Neural progenitor cell (in vitro differentiated cells): ENCODE data around the gene GRB2. TPM values are rescaled to one million over a fixed set of nuclear protein-coding genes. Genes with fewer than 3 reads are reported as not detected.

ENCODE experiments used
- DNase-seq: peaks from one replicate; pipeline ENCODE4 v3.0.0-alpha.2; 2016; ENCODE audit warnings: low spot score
- H2AFZ ChIP-seq: fragments of 200-600 bp; sonication (generic); replicated peaks from 2 replicates; pipeline ENCODE4 v1.6.1; 2016; ENCODE audit warnings: antibody characterized with exemption
- H3F3A ChIP-seq: fragments of 200-600 bp; sonication (generic); 2 replicates; pipeline ENCODE4 v1.6.1; 2016; ENCODE audit warnings: antibody characterized with exemption, low read depth
- H3K27ac ChIP-seq: fragments of 200-600 bp; sonication (generic); 2 replicates; pipeline ENCODE4 v1.5.1; 2016; ENCODE audit warnings: mild to moderate bottlenecking
- H3K27me3 ChIP-seq: fragments of 200-600 bp; sonication (generic); 2 replicates; pipeline ENCODE4 v1.6.1; 2016; ENCODE audit warnings: mild to moderate bottlenecking, moderate library complexity
- H3K36me3 ChIP-seq: fragments of 200-600 bp; sonication (generic); 2 replicates; pipeline ENCODE4 v1.5.1; 2016
- H3K4me1 ChIP-seq: fragments of 200-600 bp; sonication (generic); 2 replicates; pipeline ENCODE4 v1.6.1; 2016; ENCODE audit warnings: mixed run types
- H3K4me2 ChIP-seq: fragments of 200-600 bp; sonication (generic); 2 replicates; pipeline ENCODE4 v1.6.1; 2016
- H3K4me3 ChIP-seq: fragments of 200-600 bp; sonication (generic); 2 replicates; pipeline ENCODE4 v1.5.1; 2016
- H3K79me2 ChIP-seq: fragments of 200-600 bp; sonication (generic); 2 replicates; pipeline ENCODE4 v1.6.1; 2016; ENCODE audit warnings: low read depth
- H3K9ac ChIP-seq: fragments of 200-600 bp; sonication (generic); 2 replicates; pipeline ENCODE4 v1.6.1; 2016
- H3K9me3 ChIP-seq: fragments of 200-600 bp; sonication (generic); 2 replicates; pipeline ENCODE4 v1.5.1; 2016; ENCODE audit warnings: low read depth
- H4K20me1 ChIP-seq: fragments of 200-600 bp; sonication (generic); 2 replicates; pipeline ENCODE4 v1.6.1; 2016; ENCODE audit warnings: low read depth
- H3K27ac Mint-ChIP-seq: 3 replicates; pipeline ENCODE4 v1.8.0; 2021; ENCODE audit warnings: mixed read lengths
- H3K27me3 Mint-ChIP-seq: 2 replicates; pipeline ENCODE4 v1.8.0; 2022; ENCODE audit warnings: low read depth, mild to moderate bottlenecking, inconsistent platforms, moderate library complexity, mixed read lengths; ENCODE audit not compliant: insufficient read depth
- H3K36me3 Mint-ChIP-seq: 3 replicates; pipeline ENCODE4 v1.8.0; 2021; ENCODE audit warnings: mixed read lengths
- H3K4me1 Mint-ChIP-seq: 3 replicates; pipeline ENCODE4 v1.8.0; 2021; ENCODE audit warnings: mixed read lengths
- H3K4me3 Mint-ChIP-seq: 3 replicates; pipeline ENCODE4 v1.8.0; 2021; ENCODE audit warnings: mild to moderate bottlenecking, moderate library complexity, mixed read lengths
- H3K9me3 Mint-ChIP-seq: 3 replicates; pipeline ENCODE4 v1.8.0; 2020; ENCODE audit warnings: mixed read lengths
- EZH2 ChIP-seq: fragments of 200-600 bp; sonication (generic); IDR thresholded peaks from 2 replicates; pipeline ENCODE4 v1.6.1; 2017; ENCODE audit warnings: antibody characterized with exemption, mild to moderate bottlenecking, moderate library complexity
- EZH2phosphoT487 ChIP-seq: fragments of 200-600 bp; sonication (generic); IDR thresholded peaks from 2 replicates; pipeline ENCODE4 v1.6.1; 2017; ENCODE audit warnings: antibody characterized with exemption
- total RNA-seq: library from RNA; depleted of rRNA; stranded (reverse); fragments of >200 nt; gene quantifications from 2 replicates; pipeline ENCODE4 v1.2.3, GENCODE V29; 2015; ENCODE audit warnings: low replicate concordance
- TF ChIP-seq, protein P1 (sequence below): fragments of 200-600 bp; sonication (generic); IDR thresholded peaks from 2 replicates; pipeline ENCODE4 v1.5.1; 2017; ENCODE audit warnings: antibody characterized with exemption, mild to moderate bottlenecking

The GRB2 gene
- total RNA-seq, 1 donor from 2014 or later = 72.5 TPM

DNA sequence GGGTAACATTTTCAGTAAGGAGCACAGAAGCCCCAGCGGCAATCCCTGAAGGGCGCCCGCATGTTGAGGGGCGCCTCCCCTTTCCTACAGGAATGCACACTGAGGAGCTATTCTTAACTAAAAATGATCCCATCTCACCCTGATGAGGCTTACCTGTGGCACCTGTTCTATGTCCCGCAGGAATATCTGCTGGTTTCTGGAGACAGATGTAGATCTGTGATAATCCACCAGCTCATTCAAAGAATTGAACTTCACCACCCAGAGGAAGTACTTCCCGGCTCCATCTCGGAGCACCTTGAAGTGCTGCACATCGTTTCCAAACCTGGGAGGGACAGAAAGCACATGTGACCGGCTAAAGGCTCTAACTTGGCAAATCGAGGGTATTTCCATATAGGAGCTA is 84.0 kb downstream of the GRB2 start:
- Mint-ChIP-seq H3K9me3 (no peaks in the 10 kb centered on the region), H3K27me3 (no peaks in the 10 kb centered on the region), H3K4me1 (peaks cover 9% of the 10 kb centered on the region), H3K36me3 (peaks cover 12% of the 10 kb centered on the region), H3K4me3 (no peak overlapping the region), H3K27ac (no peak overlapping the region)
- peaks cover 14% of the 10 kb centered on the region for H3K4me1 ChIP-seq
- no peak overlapping the region for H3K9ac ChIP-seq
- H2AFZ ChIP-seq = no peak overlapping the region
- no peaks in the 10 kb centered on the region for H3K27me3 ChIP-seq
- H3K36me3 ChIP-seq = no peaks in the 10 kb centered on the region
- peaks cover 32% of the 10 kb centered on the region for H4K20me1 ChIP-seq
- no peaks in the 10 kb centered on the region for H3K79me2 ChIP-seq
- peaks cover 29% of the 10 kb centered on the region for H3F3A ChIP-seq
- H3K9me3 ChIP-seq = no peaks in the 10 kb centered on the region
- no peak overlapping the region for H3K4me3 ChIP-seq
- TF ChIP-seq, protein P1, sequence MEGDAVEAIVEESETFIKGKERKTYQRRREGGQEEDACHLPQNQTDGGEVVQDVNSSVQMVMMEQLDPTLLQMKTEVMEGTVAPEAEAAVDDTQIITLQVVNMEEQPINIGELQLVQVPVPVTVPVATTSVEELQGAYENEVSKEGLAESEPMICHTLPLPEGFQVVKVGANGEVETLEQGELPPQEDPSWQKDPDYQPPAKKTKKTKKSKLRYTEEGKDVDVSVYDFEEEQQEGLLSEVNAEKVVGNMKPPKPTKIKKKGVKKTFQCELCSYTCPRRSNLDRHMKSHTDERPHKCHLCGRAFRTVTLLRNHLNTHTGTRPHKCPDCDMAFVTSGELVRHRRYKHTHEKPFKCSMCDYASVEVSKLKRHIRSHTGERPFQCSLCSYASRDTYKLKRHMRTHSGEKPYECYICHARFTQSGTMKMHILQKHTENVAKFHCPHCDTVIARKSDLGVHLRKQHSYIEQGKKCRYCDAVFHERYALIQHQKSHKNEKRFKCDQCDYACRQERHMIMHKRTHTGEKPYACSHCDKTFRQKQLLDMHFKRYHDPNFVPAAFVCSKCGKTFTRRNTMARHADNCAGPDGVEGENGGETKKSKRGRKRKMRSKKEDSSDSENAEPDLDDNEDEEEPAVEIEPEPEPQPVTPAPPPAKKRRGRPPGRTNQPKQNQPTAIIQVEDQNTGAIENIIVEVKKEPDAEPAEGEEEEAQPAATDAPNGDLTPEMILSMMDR = no peak
- TF ChIP-seq EZH2phosphoT487 (no peak), EZH2 (no peak)
- no peak overlapping the region for H3K4me2 ChIP-seq
- H3K27ac ChIP-seq = no peak overlapping the region
- no peak for DNase-seq

DNA sequence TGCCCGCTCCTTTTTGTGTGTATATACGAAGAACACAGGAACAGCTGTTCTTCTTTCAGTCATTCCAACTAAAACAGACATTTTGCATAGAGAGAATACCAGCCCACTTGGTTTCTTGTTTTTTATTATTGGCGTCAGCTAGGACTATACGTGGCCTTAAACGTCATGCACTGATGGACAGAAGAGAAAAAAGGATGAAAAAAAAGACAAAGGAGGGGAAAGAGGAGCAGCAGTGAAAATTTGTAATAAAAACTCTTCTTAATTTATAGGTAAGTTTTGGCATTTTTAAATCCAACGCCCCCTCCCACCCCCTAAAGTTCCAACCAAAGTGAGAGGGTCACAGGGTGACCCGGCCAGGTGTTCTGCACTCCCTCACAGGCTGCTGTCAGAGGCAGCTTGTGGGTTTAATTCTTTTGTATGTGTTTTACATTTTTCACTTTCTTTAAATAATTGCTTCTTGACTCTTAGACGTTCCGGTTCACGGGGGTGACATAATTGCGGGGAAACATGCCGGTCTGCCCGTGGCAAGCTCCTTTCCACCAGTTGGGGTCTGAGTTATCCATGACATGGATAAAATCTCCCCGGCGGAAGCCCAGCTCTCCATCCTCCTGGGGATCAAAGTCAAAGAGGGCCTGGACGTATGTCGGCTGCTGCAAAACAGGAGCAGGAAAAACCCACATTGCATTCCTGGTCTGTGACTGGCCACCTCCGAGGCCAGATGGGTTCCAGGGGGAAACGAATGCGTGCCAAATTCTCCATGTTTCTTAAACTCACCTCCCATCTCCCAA is 85.4 kb downstream of the GRB2 start:
- Histone ChIP-seq H3K36me3 (no peaks in the 10 kb centered on the region), H3K4me3 (no peak overlapping the region), H3K4me2 (no peak overlapping the region), H3K9ac (no peak overlapping the region), H4K20me1 (peaks cover 26% of the 10 kb centered on the region), H3K27ac (no peak overlapping the region), H2AFZ (no peak overlapping the region), H3K79me2 (no peaks in the 10 kb centered on the region), H3K27me3 (no peaks in the 10 kb centered on the region), H3F3A (peaks cover 23% of the 10 kb centered on the region), H3K4me1 (peaks cover 10% of the 10 kb centered on the region), H3K9me3 (no peaks in the 10 kb centered on the region)
- H3K4me3 Mint-ChIP-seq = no peak overlapping the region
- no peaks in the 10 kb centered on the region for H3K9me3 Mint-ChIP-seq
- no peak for DNase-seq
- no peak overlapping the region for H3K27ac Mint-ChIP-seq
- TF ChIP-seq EZH2phosphoT487 = no peak
- TF ChIP-seq, protein P1 = no peak
- no peak for TF ChIP-seq EZH2
- peaks cover 10% of the 10 kb centered on the region for H3K36me3 Mint-ChIP-seq
- H3K4me1 Mint-ChIP-seq = peaks cover 9% of the 10 kb centered on the region
- H3K27me3 Mint-ChIP-seq = peaks cover 1% of the 10 kb centered on the region

DNA sequence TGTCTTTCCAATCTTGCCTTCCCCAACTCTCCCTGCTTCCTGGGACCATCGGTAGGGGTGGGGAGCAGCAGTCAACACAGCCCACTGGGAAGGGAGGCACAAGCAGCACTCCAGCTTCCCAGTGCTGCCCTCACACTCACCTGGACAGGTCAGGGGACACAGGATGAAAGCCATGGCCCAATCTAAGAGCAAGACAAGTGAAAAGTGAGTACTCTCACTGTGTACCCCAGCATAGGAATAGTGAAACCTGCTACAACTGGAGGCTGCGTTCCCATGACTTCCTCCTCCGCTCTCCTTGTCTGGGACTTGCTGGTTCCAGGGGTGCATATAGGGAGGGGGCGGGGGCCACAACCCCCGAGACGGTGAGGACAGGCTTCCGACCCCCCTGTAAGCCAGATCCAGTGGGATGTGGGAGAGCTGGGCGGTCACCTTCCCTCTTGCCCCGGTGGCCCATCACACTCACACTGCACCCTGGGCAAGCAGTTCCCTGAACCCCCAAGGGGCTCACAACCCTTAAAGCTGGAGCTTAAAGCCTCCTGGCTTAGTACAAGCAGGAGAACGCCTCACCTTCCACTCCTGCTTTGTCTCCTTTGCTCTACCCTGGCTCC is 86.8 kb downstream of the GRB2 start:
- Histone ChIP-seq H3K4me1 (peaks cover 10% of the 10 kb centered on the region), H3K27ac (no peak overlapping the region), H2AFZ (no peak overlapping the region), H3K9me3 (no peaks in the 10 kb centered on the region), H3K36me3 (no peaks in the 10 kb centered on the region), H3K9ac (no peak overlapping the region), H4K20me1 (peaks cover 24% of the 10 kb centered on the region), H3K27me3 (no peaks in the 10 kb centered on the region), H3F3A (peaks cover 19% of the 10 kb centered on the region), H3K79me2 (no peaks in the 10 kb centered on the region), H3K4me3 (no peak overlapping the region), H3K4me2 (no peak overlapping the region)
- Mint-ChIP-seq H3K9me3 (no peaks in the 10 kb centered on the region), H3K27me3 (peaks cover 2% of the 10 kb centered on the region), H3K36me3 (peaks cover 8% of the 10 kb centered on the region), H3K27ac (no peak overlapping the region), H3K4me1 (peaks cover 9% of the 10 kb centered on the region), H3K4me3 (no peak overlapping the region)
- no peak for DNase-seq
- no peak for TF ChIP-seq EZH2
- TF ChIP-seq, protein P1 = no peak
- no peak for TF ChIP-seq EZH2phosphoT487
